K562 (cell line): ENCODE data around the gene GPR107. TPM values are rescaled to one million over a fixed set of nuclear protein-coding genes. Genes with fewer than 3 reads are reported as not detected.
A peak's percentile ranks its signal among the peaks of the same experiment; 100 is the strongest.

ENCODE experiments used
- BCL6 ChIP-seq: fragments of 250-450 bp; sonication (Bioruptor Pico); IDR thresholded peaks from 2 replicates; pipeline ENCODE4 v1.4.0; 2020
- CREBBP ChIP-seq: IDR thresholded peaks from one replicate; pipeline ENCODE4 v1.6.1; 2012; ENCODE audit warnings: low read depth, mild to moderate bottlenecking, control low read depth, inconsistent platforms, low read length
- GMEB1 ChIP-seq: fragments of 250-450 bp; sonication (Bioruptor Pico); IDR thresholded peaks from 2 replicates; pipeline ENCODE4 v1.4.0; 2020; ENCODE audit warnings: mild to moderate bottlenecking
- HDAC8 ChIP-seq: fragments of 450-650 bp; IDR thresholded peaks from 2 replicates; pipeline ENCODE4 v1.6.1; 2016; ENCODE audit warnings: mild to moderate bottlenecking, missing genetic modification characterization, moderate library complexity, missing compliant biosample characterization
- HNRNPUL1 ChIP-seq: fragments of 200-400 bp; formaldehyde crosslinking; IDR thresholded peaks from 2 replicates; pipeline ENCODE4 v1.6.1; 2017; ENCODE audit warnings: low read length
- MXI1 ChIP-seq: IDR thresholded peaks from 2 replicates; pipeline ENCODE4 v1.6.1; 2011; ENCODE audit warnings: low read depth, mild to moderate bottlenecking, improper control_type of control experiment, low read length
- NONO ChIP-seq, 2 experiments: fragments of 200-400 bp in 1 of 2; fragments of 450-650 bp in 1 of 2; formaldehyde crosslinking in 1 of 2; IDR thresholded peaks; 2 replicates each; pipeline ENCODE4 v1.6.1; 2017; ENCODE audit warnings: low read depth in 2 of 2, mild to moderate bottlenecking in 2 of 2, moderate library complexity in 2 of 2, low read length in 1 of 2
- POLR2G ChIP-seq: fragments of 200-400 bp; formaldehyde crosslinking; IDR thresholded peaks from 2 replicates; pipeline ENCODE4 v1.6.1; 2017; ENCODE audit warnings: low read depth, mild to moderate bottlenecking, antibody characterized with exemption, low read length, moderate library complexity
- POLR3A ChIP-seq: IDR thresholded peaks from 2 replicates; pipeline ENCODE4 v1.6.1; 2011; ENCODE audit warnings: borderline replicate concordance, mild to moderate bottlenecking, moderate library complexity; ENCODE audit not compliant: insufficient read length, insufficient read depth; ENCODE audit errors: extremely low read depth
- RFX7 ChIP-seq: fragments of 250-450 bp; sonication (Bioruptor Pico); IDR thresholded peaks from 2 replicates; pipeline ENCODE4 v1.5.1; 2021; ENCODE audit warnings: mild to moderate bottlenecking
- TBL1XR1 ChIP-seq, 2 experiments: IDR thresholded peaks; 2 replicates each; pipeline ENCODE4 v1.6.1; 2012; ENCODE audit warnings: improper control_type of control experiment in 2 of 2, low read length in 2 of 2, mild to moderate bottlenecking in 1 of 2
- ZBTB26 ChIP-seq: fragments of 450-650 bp; formaldehyde crosslinking; IDR thresholded peaks from 2 replicates; pipeline ENCODE4 v1.4.0; 2022; ENCODE audit warnings: missing genetic modification characterization
- ZBTB33 ChIP-seq: sonication (generic); formaldehyde crosslinking; IDR thresholded peaks from 2 replicates; pipeline ENCODE4 v1.8.1; 2023; ENCODE audit warnings: mild to moderate bottlenecking, missing genetic modification reagents
- ZBTB7A ChIP-seq: IDR thresholded peaks from 2 replicates; pipeline ENCODE4 v1.6.1; 2011; ENCODE audit warnings: low read depth, mild to moderate bottlenecking, low read length, moderate library complexity, borderline replicate concordance; ENCODE audit not compliant: control insufficient read depth
- ZNF175 ChIP-seq: fragments of 200-800 bp; sonication (Bioruptor generic); IDR thresholded peaks from 2 replicates; pipeline ENCODE4 v1.6.1; 2016; ENCODE audit warnings: low read depth, mild to moderate bottlenecking, missing genetic modification characterization, missing compliant biosample characterization
- ZNF280B ChIP-seq: fragments of 250-450 bp; sonication (Bioruptor Pico); IDR thresholded peaks from 2 replicates; pipeline ENCODE4 v1.5.1; 2021; ENCODE audit warnings: mild to moderate bottlenecking
- ZNF324 ChIP-seq: fragments of 250-450 bp; sonication (Bioruptor Pico); IDR thresholded peaks from 2 replicates; pipeline ENCODE4 v1.4.0; 2020; ENCODE audit warnings: mild to moderate bottlenecking
- ZNF717 ChIP-seq: fragments of 250-450 bp; sonication (Bioruptor Pico); IDR thresholded peaks from 2 replicates; pipeline ENCODE4 v1.5.0; 2021
- polyA plus RNA-seq, 8 experiments: library from polyadenylated mRNA; depleted of rRNA in 4 of 8; stranded (reverse) in 5 of 8; unstranded in 3 of 8; fragments of >200 nt; fragmentation: Nextera tagmentation in 2 of 8; fragmentation: Illumina TruSeq in 1 of 8; extraction: Ambion mirVana in 2 of 8; extraction: Trizol in 1 of 8; gene quantifications; 2 replicates each; pipeline versions ENCODE4 v1.2.1 to v1.2.3, GENCODE V29; 2011 to 2014; ENCODE audit warnings: inconsistent platforms in 1 of 8, missing spikeins in 1 of 8
- total RNA-seq, 7 experiments: library from RNA; depleted of rRNA in 6 of 7; stranded (reverse); fragments of >200 nt in 6 of 7; fragmentation: Illumina TruSeq in 2 of 7; extraction: Trizol in 2 of 7; gene quantifications; 2 replicates each; pipeline versions ENCODE4 v1.2.1 to v1.2.3, GENCODE V29; 2011 to 2021; ENCODE audit warnings: low replicate concordance in 1 of 7

Gene GPR107
- total and polyA plus RNA-seq, 9 of the 15 experiments (the other 6 are each of a cell fraction or from before 2014, with no cell fraction given) = 3.2 to 34.6 (median 14.4) TPM

GRCh38 chr9:130053504-130054324 is at the start of gene GPR107 (continued):
- TF ChIP-seq ZBTB33 (CRISPR knock-in tag) (0 out of 2 replicates have a peak, but pooled peaks have one; percentile 58), MXI1 (no peak), ZNF324 (CRISPR knock-in tag) (no peak), ZBTB7A (peak; percentile 58; the same call in 1 of the 2 replicates), GMEB1 (CRISPR knock-in tag) (peak; percentile 24), BCL6 (CRISPR knock-in tag) (no peak), ZNF280B (CRISPR knock-in tag) (no peak), POLR3A (no peak), POLR2G (peak; percentile 96), ZNF175 (CRISPR knock-in tag) (no peak), CREBBP (no peak), ZNF717 (CRISPR knock-in tag) (no peak), NONO (IDR thresholded peaks at IDR 0.05; ENCODE audit: low read depth in 2 of 2, low read length in 1 of 2) (peak; percentile 11 to 31; a peak in 2 of 4 replicates), HDAC8 (tag) (no peak), RFX7 (CRISPR knock-in tag) (no peak), HNRNPUL1 (no peak), ZBTB26 (CRISPR knock-in tag) (no peak), TBL1XR1 (IDR thresholded peaks at IDR 0.05; ENCODE audit: low read length in 2 of 2) (no peak)
